Lung microvascular endothelial cell (primary cell): ENCODE results near the gene COL6A1. TPM values are rescaled to one million over a fixed set of nuclear protein-coding genes. Genes with fewer than 3 reads are reported as not detected.
"Not testable (repeated sequence)": the region's sequence is repeated elsewhere in the genome, so short reads cannot be mapped to it uniquely, and the experiment has no call there.

ENCODE experiments used
- DNase-seq, 2 donors: peaks; one replicate each; pipeline versions ENCODE4 v3.0.0 to v3.0.0-alpha.2; 2010; ENCODE audit warnings: low read depth in 2 of 2
- total RNA-seq: library from RNA; depleted of rRNA; stranded (reverse); fragments of >200 nt; gene quantifications from 2 replicates; pipeline ENCODE4 v1.2.1, GENCODE V29; 2014

The COL6A1 gene
- total RNA-seq, 1 donor from 2014 or later = 4.0 TPM

- not testable (repeated sequence) for DNase-seq
Observed at GRCh38 chr21:46005894-46006546, 24.4 kb downstream of the COL6A1 start.

DNA sequence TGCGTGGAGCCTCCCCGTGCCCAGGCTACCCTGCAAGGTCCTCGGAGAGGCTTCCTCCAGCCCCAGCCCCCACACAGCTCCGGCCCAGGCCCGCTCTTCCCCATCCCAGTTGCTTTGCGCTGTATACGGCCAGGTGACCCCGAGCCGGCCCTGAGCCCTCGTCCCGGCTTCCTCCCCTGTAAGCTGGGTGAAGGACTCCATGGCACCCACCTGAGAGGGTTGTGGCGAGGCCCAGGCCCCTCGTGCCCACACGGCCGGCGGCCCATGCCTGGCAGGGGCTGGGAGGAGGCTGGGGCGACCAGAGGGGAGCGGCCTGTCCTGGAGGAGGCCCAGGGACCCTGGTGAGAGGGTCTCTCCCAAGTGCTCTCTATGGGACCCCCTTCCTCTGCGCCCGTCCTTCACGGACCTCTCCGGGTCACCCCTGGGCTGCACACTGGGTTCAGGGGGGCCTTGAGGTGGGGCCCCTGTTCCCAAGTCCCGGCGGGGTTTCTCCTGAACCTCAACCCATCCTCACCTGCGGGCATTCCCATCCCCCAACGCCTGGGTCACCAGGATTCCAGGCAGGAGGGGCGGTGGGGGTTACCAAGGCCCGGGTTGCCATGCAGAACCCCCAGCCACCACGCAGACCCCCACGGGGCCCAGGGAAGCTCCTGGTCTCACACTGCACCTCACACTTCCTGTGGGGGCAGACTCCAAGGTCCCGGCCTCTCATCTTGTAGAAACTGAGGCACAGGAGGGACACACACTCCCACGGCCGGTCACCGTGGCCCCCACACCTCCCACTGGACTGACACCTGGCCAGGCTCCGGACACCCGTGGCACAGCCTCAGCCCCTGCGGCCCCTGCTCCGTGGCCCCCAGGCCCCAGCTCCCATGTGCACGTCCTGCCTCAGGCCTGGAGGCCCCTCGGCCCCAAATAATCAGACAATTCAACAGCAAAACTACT is 25.2 kb downstream of the COL6A1 start:
- DNase-seq = no peak

GRCh38 chr21:46007492-46007868 is 25.9 kb downstream of the COL6A1 start:
- DNase-seq = no peak

DNA sequence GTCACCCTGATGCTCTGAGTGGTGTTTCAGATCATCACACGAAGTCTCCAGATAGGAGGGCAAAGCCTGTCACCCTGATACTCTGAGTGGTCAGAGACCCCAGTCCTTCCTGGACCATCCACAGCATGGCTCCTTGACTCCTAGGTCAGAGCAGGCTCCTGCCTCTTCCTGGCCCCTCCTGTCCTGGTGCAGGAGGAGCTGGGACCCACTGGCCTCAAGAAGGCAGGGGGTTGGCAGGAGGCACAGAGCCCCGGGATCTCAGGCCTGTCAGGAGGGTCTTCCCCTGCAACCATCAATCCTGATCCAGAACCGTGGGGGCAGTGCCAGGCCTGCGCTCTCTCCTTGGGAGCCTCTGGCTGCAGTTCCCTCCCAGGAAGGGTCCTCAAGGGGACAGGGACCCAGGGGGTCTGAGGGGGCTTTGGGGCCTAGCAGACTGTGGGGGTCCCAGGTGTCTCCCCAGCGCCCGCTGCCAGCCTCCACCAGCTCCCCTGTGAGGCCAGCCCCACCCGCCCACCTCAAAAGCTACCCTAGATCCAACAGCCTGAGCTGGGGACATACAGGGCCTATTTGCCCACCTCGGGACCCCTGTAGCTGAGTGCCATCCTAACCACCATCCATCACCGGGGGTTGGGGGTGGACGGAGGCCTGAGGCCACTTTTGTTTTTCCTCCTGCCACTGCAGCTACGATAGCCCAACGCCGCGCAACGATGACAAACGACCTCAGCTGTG is 27.5 kb downstream of the COL6A1 start:
- DNase-seq = no peak

GRCh38 chr21:46009951-46010705 is 28.6 kb downstream of the COL6A1 start:
- no peak for DNase-seq

GRCh38 chr21:46011267-46011967 is 29.8 kb downstream of the COL6A1 start:
- no peak for DNase-seq

GRCh38 chr21:46012154-46012553 is 30.6 kb downstream of the COL6A1 start:
- DNase-seq = no peak

GRCh38 chr21:46014828-46015227 is 33.3 kb downstream of the COL6A1 start:
- no peak for DNase-seq

- DNase-seq = no peak
Observed at GRCh38 chr21:46017148-46017547, 35.6 kb downstream of the COL6A1 start.

DNA sequence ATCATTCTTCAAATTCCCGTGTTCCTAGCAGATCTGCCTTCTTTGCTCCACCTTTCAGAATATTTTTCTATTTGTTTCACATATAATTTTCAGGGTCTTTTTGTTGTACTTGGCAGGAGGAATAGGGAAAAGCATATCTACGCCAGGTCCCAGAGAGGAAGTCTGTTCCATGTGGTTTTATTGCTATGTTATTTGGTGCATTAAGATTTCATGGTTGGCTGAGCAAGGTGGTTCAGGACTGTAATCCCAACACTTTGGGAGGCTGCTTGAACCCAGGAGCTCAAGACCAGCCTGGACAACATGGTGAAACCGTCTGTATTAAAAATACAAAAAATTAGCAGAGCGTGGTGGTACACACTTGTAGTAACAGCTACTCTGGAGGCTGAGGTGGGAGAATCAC is 36.1 kb downstream of the COL6A1 start:
- DNase-seq = no peak

GRCh38 chr21:46018615-46019014 is 37.0 kb downstream of the COL6A1 start:
- DNase-seq = no peak

DNA sequence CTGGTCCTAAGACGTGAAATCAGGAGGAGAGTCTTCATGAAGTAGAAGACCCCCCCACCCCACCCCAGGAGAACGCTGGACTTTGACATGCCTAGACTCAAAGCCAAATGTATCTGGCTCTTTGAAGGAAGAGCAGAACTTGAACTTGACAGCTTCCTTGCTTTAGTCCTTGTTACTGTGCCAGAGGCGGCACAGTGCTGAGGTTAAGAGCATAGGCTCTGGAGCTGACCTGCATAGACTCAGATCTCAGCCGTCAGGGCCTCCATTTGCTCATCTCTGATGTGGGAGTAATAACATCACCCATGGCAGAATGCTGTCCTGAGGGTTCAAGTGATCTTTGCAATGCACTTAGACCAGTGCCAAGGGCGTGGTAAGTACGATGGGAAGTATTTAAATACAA is 39.0 kb downstream of the COL6A1 start:
- DNase-seq = no peak

GRCh38 chr21:46021398-46021797 is 39.8 kb downstream of the COL6A1 start:
- DNase-seq = no peak

GRCh38 chr21:46021978-46022544 is 40.5 kb downstream of the COL6A1 start:
- no peak for DNase-seq

DNA sequence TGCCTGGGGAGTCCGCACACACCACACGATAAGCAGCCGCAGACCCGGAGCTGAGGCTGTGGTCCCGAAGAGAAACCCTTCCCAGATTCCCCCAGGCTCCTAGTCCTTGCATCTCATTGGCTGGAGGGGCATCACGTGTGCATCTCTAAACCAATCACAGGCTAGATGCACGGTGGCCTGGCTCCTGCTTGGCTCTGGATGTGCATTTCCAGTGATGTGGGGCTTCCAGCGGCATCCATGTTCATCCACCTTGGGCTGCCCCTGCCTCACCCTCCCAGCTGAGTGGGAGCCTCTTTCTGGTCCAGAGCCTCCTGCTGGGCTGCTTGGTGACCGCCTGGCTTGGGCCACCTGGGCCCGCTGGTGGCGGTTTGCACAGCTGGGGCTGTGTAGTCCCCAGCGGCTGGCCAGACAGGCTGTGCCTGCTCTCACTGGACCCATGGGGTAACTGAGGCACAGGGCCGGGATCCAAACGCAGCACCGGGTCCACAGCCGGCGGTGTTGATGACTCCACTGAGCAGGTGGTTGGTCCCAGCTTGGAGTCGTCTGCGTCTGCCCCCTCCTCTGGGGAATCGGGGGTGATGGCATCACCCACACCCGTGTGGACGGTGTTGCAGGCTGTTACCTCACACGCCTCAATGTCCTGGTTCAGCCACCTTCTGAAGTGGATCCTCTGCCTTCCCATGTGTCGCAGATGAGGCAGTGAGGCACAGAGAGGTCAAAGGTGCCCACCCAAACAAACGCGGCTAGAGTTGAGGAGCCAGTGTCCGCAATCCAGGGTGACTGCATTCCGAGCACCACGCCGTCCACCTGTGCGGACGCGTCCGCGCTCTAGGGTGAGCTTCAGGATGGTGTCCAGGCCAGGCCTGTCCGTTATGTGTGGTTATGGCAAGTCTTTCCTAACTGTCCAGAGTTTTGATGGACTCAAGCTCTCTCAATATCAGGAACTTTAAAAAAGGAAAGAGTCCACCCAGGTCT is 41.3 kb downstream of the COL6A1 start:
- no peak for DNase-seq

DNA sequence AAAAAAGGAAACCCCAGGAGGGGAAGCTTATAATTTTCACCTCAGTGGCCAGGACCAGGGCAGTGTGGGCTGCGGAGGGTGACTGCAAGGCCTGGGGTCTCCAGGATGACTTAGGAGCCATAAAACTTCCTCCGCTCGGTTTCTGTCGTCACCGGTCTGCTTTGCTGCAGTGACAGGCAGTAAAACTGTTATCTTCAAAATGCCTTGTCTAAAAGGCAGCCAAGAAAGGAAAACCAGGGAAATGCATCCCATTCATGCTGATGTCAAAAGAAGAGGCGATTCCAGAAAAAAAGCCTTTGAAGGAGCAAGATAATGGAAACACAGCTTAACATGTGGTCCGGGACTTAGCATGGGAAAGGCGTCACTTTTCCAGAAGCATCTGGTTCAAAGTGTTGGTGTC is 42.0 kb downstream of the COL6A1 start:
- no peak for DNase-seq

GRCh38 chr21:46024141-46024540 is 42.6 kb downstream of the COL6A1 start:
- no peak for DNase-seq

GRCh38 chr21:46025113-46025770 is 43.7 kb downstream of the COL6A1 start:
- no peak for DNase-seq
